Omental fat pad (tissue), 4 donors: Measurements from ENCODE around the gene KIAA1549. TPM values are rescaled to one million over a fixed set of nuclear protein-coding genes. Genes with fewer than 3 reads are reported as not detected.

Source experiments
- ATAC-seq: fragments of 150-250 bp; one replicate; pipeline ENCODE4 v1.9.1; 2016; ENCODE audit warnings: mild to moderate bottlenecking, moderate library complexity; ENCODE audit not compliant: low FRiP score
- DNase-seq: peaks from one replicate; pipeline ENCODE4 v3.0.0-alpha.2; 2019; ENCODE audit warnings: low spot score
- CTCF ChIP-seq, 3 donors: fragments of 450-650 bp; IDR thresholded peaks; one replicate each; pipeline ENCODE4 v1.5.1; 2016 to 2017; ENCODE audit warnings: antibody characterized with exemption in 3 of 3, mild to moderate bottlenecking in 3 of 3, moderate library complexity in 2 of 3
- total RNA-seq, 4 donors: library from RNA; depleted of rRNA; stranded (reverse); fragments of >200 nt; gene quantifications; one replicate each; pipeline ENCODE4 v1.1.0, GENCODE V29; 2016

The KIAA1549 gene
- total RNA-seq, 4 donors from 2014 or later, result 1.2 to 1.6 (median 1.4) TPM

DNA sequence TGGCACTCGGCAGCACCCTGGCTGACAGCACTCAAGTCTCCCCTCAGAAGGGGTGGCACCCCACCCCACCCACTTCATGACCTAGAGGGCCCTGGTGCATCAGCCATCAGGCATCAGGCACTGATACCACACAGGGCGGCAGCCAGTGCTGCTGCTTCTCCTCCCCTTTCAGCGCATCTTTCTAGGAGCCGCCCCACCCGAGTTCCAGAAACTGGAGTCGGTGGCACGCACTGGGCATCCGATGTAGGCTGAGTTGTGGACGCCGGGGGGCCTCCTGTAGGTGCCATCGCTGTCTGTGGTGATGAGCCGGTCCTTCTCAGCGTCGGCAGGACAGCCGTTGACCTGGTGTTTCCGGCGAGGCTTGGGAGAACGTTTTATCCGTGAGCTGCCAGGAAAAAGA lies 113.4 kb downstream of the KIAA1549 start:
- TF ChIP-seq CTCF (IDR thresholded peaks at IDR 0.05), result no peak
- no peak for ATAC-seq
- DNase-seq, result no peak

DNA sequence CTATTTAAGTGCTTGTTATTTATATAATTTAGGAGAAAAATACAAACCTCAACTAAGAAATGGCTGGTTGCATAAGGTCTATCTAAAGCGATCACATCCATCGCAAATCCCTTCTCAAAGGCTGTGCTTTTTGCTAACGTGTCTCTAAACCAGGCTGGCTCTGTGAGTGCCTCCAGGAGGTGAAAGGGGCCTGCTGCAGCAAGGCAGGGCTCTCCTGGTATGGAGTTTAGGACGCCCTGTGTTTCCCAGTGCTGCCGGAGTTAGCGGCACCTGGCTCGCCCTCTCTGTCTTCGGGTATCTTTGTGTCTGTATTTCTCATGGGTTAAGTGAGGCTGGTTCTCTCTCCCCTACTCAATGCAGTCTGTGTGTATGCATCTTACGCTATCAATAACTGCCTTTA lies 114.8 kb downstream of the KIAA1549 start:
- DNase-seq (no peak), ATAC-seq (no peak)
- TF ChIP-seq CTCF (IDR thresholded peaks at IDR 0.05), result no peak

DNA sequence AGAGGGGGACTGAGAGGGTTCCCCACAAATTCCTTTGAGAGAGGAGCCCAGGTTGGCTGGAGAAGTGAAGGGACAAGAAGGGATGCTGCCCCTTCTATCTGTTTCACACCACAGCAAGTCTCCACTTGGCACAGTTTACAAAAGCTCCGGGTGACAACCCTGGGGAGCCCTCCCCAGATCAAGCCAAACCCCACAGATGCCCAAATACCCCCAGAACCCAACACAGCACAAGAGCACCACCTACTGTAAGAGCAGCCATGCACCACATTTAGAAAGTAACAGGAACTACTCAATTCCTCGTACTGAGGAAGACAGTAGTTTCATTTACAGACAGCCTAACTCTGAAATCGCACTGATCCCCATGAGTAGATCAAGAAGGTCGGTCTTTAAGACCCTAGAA lies 115.3 kb downstream of the KIAA1549 start:
- no peak for TF ChIP-seq CTCF (IDR thresholded peaks at IDR 0.05)
- ATAC-seq (no peak), DNase-seq (no peak)

- DNase-seq, result no peak
- TF ChIP-seq CTCF (IDR thresholded peaks at IDR 0.05), result no peak
- ATAC-seq, result no peak
Observed at GRCh38 chr7:138864667-138865066, 116.5 kb downstream of the KIAA1549 start.

- DNase-seq, result no peak
- ATAC-seq, result no peak
- TF ChIP-seq CTCF (IDR thresholded peaks at IDR 0.05), result no peak
Observed at GRCh38 chr7:138863931-138864330, 117.3 kb downstream of the KIAA1549 start.

- no peak for ATAC-seq
- DNase-seq, result no peak
- TF ChIP-seq CTCF (IDR thresholded peaks at IDR 0.05), result no peak
Observed at GRCh38 chr7:138861051-138861450, 120.1 kb downstream of the KIAA1549 start.

GRCh38 chr7:138857728-138858127 lies 123.5 kb downstream of the KIAA1549 start:
- ATAC-seq, result no peak
- no peak for TF ChIP-seq CTCF (IDR thresholded peaks at IDR 0.05)

More at GRCh38 chr7:138857728-138858127, 123.5 kb downstream of the KIAA1549 start:
- no peak for DNase-seq
